GM18508 (cell line): Measurements from ENCODE around the gene C1orf174.
A peak's percentile ranks its signal among the peaks of the same experiment; 100 is the strongest.

Experiments used
- ATAC-seq: cut with Tn5 transposase; IDR thresholded peaks from one replicate; pipeline ENCODE4 v1.9.1; 2021; ENCODE audit warnings: moderate number of reproducible peaks; ENCODE audit not compliant: insufficient read depth, unreplicated experiment

The C1orf174 gene

GRCh38 chr1:3900150-3900968, at the start of gene C1orf174:
TSS of gene C1orf174 (minus strand) at chr1:3900272. CDS start at chr1:3900186, 86 bp downstream.
- peak; percentile 63 for ATAC-seq

GRCh38 chr1:3948344-3948743, 48.3 kb upstream of the C1orf174 start:
- no peak for ATAC-seq

DNA sequence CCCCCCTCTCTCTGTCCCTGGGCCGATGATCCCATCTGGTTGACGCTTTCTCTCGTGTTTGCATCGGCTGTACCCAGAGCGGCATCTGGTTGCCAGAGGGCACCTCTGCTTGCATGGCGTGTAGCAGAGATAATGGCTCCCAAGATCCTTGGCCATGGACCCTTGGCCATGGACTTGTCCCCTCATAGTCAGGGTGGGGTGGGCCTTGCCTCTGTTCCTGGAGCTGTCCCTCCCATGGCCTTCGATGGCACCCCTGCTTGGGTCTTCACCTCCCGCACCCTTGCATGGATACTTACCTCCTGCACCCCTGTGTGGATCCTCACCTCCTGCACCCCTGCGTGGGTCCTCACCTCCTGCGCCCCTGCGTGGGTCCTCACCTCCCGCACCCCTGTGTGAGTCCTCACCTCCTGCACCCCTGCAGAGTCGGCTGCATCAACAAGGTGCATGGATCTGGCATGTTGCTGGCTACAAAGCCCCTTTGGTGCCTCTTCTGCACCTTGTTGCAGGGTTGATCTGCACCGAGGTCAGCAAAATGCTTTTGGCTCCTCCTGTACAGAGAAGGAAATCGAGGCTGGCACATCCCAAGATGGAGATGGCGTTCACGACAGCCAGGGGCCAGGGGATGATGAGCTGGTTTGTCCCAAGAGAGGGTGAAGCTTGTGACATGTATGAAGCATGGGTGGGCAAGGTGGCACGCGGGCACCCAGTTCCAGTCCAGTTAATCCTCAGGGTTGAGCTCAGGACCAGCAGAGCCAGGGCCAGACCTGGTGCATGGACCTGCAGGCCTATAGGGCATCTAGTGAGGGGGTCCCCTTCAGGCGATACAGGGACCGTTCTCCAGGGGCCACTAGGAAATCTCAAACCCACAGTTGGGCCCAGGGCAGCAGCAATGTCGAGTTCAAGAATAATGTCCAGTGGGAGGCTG, 46.1 kb upstream of the C1orf174 start:
- no peak for ATAC-seq

DNA sequence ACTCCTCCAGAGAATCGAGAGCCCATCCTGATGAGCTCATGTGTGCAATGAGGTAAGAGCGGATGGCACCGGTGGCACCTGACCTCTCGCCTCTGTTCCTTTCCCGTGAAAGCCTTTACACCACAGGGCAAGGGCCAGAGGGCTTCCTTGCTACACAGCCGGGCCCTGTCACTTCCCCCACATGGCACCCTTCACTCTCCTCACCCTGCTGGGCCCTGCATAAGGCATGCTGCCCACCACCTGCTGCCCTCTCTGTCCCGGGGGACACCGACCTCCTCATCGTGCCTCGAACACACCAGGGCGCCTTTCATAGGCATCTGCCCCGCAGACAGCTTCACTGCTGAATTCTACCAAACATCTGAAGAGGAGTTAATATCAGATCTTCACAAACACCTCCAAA, 45.1 kb upstream of the C1orf174 start:
- ATAC-seq = no peak

DNA sequence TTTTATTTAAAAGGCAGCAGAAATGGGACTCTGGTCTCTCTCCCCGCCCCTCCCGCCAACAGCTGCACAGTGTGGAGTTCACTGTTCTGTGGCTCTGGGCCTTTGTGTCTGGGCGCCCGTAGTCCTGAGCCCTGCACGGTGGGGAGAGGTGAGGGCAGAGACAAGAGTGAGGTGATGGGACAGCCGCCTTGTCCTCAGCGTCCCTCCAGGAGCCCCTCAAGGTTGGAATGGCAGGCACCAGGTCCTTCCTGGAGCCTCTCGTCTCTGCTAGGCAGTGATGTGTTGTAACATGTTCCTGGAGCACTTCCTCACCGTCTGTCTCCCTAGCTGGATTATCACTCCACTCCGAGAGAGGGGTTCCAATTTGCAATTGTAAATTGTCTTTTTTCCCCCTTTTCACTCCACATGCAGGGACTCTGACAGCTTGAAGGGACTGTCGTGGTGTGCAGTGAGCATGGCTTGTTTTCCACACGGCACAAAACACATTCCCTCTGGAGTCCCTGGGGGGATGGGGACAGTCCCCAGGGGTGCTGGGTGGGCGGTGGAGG, 44.6 kb upstream of the C1orf174 start:
- ATAC-seq = no peak

DNA sequence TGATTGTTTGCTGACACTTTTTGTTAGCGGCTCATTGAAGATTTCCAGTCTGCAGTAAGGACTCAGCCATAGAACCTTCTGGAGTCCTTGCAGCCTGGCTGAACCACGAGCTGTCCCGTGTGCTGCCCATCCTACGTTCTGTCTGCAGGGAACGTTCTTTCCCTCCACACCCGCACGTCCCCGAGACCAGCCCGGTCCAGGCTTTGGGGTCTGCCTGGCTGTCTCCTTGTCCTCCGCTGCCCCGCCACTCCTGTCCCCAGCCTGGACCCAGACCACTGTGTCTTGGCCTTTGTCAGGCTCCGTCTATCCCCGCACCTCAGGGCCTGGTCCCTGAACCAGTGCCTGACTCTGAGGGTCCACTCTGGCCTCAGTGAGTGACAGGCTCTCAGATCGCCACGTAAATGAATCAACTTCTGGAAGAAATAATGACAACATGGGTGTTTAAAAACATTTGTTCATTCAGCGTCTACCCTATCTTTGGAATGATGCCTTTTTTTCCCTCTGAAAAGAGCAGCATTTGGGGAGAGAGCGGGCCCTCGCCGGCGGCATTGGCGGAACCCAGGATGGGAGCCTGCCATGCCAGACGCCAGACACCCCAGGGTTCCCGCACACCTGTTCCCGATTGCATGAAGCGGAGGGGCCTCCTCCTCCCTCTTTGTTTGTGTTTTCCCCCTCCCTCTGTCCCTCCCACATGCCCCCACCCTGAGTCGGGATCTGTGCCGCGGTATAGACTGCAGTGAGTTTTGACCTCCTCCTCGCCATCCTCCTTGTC, 43.9 kb upstream of the C1orf174 start:
- no peak for ATAC-seq

DNA sequence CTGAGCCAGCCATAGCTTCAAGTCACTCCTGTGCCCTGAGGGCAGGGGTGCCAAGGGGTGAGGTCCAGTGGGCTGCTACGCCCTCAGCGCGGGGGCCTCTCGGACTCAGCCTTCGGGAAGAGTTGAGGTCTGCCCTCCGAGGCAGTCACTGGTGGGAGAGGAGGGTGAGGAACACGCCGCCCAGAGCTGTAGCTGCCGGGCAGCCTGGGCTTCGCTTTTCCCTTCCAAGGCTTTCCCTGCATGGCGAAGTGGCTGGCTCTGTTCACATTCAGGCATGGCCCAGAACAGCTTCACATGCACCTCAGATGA, 43.0 kb upstream of the C1orf174 start:
- no peak for ATAC-seq

GRCh38 chr1:3942416-3943122, 42.5 kb upstream of the C1orf174 start:
- ATAC-seq = no peak

DNA sequence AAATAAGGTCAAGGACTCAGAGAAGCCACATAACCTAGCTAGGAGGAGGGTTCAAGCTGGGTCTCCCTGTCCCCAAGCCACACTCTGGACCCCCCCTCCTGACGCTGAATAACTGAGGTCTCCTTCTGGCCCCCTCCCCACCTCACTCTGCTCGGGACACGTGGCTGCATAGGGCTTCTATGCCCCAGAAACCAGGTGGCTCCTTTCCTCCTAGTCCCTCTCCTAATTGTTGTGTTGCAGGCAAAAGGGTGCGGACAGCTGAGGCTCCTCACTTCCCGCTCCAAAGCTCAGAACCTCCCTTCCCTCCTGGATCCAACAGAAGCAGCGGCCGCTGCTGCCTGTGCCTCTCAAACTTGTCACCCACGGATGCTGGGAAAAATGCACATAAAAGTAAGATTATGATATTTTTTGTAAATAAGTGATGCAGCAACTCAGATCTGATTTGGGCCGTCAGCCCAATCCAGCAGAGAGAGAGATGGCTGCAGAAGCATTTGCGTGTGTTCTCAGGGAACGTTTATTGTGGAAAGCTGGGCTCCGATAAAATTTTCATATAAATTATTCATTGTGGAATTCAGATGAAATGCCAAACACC, 40.8 kb upstream of the C1orf174 start:
- no peak for ATAC-seq

GRCh38 chr1:3940081-3940753, 40.1 kb upstream of the C1orf174 start:
- no peak for ATAC-seq

- ATAC-seq = no peak
These were observed 39.4 kb upstream of the C1orf174 start for GRCh38 chr1:3939242-3940080.

DNA sequence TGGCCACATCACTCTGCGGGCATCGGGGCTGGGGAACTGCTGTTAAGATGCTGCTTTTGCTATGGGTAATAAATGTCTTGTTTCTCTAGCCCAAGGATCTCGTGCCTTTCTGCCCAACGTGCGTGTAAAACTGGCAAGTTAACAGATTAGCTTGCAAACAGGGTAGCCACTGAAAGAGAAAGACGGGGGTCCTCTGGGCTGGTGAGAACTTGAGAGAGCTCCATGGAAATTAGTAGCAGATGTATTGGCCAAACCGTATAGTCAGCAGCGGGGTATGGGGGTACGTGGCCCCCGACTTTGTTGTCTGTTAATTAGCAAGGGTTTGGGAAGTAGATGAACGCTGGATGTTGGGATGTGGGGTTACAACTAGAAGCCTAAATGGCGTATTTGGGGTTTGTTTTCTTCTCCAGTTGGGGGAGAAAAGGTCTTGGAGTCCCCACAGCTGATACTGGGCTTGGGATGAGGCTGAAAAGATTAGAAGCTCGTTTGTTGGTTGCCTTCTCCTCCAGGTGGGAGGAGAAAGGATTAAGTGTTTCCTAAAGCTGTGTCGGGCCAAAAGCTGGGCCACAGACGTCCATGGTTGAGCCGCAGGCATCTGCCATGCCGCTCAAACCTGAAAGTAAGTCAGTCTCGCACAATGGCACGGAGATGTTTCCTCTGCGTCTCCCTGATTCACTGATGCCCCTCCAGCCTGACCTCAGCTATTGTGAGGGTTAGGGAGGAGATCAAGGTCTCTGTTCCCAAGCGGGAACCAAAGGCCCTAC, 32.3 kb upstream of the C1orf174 start:
- no peak for ATAC-seq

GRCh38 chr1:3931007-3931912, 31.2 kb upstream of the C1orf174 start:
- no peak for ATAC-seq

DNA sequence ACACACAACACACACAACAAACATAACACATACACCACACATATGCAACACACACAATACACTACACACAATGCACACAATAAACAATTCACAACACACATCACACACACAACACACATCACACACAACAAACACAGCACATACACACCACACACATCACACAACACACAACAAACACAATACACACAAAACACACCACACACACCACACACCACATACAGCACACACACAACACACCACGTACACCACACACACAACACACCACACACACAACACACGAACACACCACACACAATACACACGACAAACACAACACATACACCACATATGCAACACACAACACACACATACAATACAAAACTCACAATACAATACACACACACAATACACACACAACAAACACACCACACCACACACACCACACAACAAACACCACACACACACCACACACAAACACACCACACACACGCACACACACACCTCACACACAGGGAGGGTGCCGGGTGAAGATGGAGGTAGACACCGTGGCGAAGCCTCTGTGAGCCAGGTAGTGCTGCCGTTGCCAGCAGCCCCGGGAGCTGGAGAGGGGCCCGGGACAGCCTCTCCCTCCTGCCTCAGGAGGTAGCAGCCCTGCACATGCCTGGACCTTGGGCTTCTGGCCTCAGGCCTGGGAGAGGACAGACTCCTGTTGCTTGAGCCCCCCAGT, 30.4 kb upstream of the C1orf174 start:
- no peak for ATAC-seq

GRCh38 chr1:3929126-3929525, 29.1 kb upstream of the C1orf174 start:
- no peak for ATAC-seq

GRCh38 chr1:3928586-3928985, 28.5 kb upstream of the C1orf174 start:
- no peak for ATAC-seq
